Endothelial cell (in vitro differentiated cells): ENCODE data around the gene CAPSL. TPM values are rescaled to one million over a fixed set of nuclear protein-coding genes. Genes with fewer than 3 reads are reported as not detected.

Experiments used
- DNase-seq: peaks from one replicate; pipeline ENCODE4 v3.0.0; 2021; ENCODE audit warnings: low spot score
- H3K27ac Mint-ChIP-seq: one replicate; pipeline ENCODE4 v1.8.0; 2021; ENCODE audit warnings: mixed read lengths, inconsistent platforms; ENCODE audit not compliant: unreplicated experiment
- H3K27me3 Mint-ChIP-seq: one replicate; pipeline ENCODE4 v1.8.0; 2021; ENCODE audit warnings: mild to moderate bottlenecking, moderate library complexity, mixed read lengths, inconsistent platforms; ENCODE audit not compliant: unreplicated experiment
- H3K36me3 Mint-ChIP-seq: one replicate; pipeline ENCODE4 v1.8.0; 2021; ENCODE audit warnings: mild to moderate bottlenecking, low read depth, mixed read lengths, inconsistent platforms; ENCODE audit not compliant: unreplicated experiment
- H3K4me1 Mint-ChIP-seq: one replicate; pipeline ENCODE4 v1.8.0; 2021; ENCODE audit warnings: mild to moderate bottlenecking, mixed read lengths, inconsistent platforms; ENCODE audit not compliant: unreplicated experiment
- H3K4me3 Mint-ChIP-seq: one replicate; pipeline ENCODE4 v1.8.0; 2021; ENCODE audit warnings: mild to moderate bottlenecking, mixed read lengths, inconsistent platforms; ENCODE audit not compliant: unreplicated experiment
- H3K9me3 Mint-ChIP-seq: one replicate; pipeline ENCODE4 v1.8.0; 2021; ENCODE audit warnings: mixed read lengths, inconsistent platforms; ENCODE audit not compliant: unreplicated experiment
- total RNA-seq: library from RNA; stranded (reverse); fragmentation: NEBNext Ultra II Directional; extraction: Animal tissue kit (Norgen Biotek cat#: 25700); gene quantifications from one replicate; pipeline ENCODE4 v1.2.1, GENCODE V29; 2021; ENCODE audit not compliant: unreplicated experiment
- TF ChIP-seq, protein P1 (sequence below): fragments of 200-600 bp; sonication (generic); IDR thresholded peaks from one replicate; pipeline ENCODE4 v1.5.0; 2021; ENCODE audit warnings: antibody characterized with exemption; ENCODE audit not compliant: unreplicated experiment

CAPSL gene
- total RNA-seq, 1 donor from 2014 or later = not detected

GRCh38 chr5:35855187-35855586 is 83.2 kb downstream of the CAPSL start:
- H3K27ac Mint-ChIP-seq = no peak overlapping the region
- DNase-seq = no peak
- TF ChIP-seq, protein P1, sequence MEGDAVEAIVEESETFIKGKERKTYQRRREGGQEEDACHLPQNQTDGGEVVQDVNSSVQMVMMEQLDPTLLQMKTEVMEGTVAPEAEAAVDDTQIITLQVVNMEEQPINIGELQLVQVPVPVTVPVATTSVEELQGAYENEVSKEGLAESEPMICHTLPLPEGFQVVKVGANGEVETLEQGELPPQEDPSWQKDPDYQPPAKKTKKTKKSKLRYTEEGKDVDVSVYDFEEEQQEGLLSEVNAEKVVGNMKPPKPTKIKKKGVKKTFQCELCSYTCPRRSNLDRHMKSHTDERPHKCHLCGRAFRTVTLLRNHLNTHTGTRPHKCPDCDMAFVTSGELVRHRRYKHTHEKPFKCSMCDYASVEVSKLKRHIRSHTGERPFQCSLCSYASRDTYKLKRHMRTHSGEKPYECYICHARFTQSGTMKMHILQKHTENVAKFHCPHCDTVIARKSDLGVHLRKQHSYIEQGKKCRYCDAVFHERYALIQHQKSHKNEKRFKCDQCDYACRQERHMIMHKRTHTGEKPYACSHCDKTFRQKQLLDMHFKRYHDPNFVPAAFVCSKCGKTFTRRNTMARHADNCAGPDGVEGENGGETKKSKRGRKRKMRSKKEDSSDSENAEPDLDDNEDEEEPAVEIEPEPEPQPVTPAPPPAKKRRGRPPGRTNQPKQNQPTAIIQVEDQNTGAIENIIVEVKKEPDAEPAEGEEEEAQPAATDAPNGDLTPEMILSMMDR = no peak
- H3K4me3 Mint-ChIP-seq = no peak overlapping the region
- peaks cover 1% of the 10 kb centered on the region for H3K27me3 Mint-ChIP-seq
- H3K4me1 Mint-ChIP-seq = peaks cover 15% of the 10 kb centered on the region
- H3K9me3 Mint-ChIP-seq = no peaks in the 10 kb centered on the region
- no peaks in the 10 kb centered on the region for H3K36me3 Mint-ChIP-seq

Other genes starting within 250 kb of the CAPSL start
- 0.54 TPM for gene IL7R, start 81.7 kb downstream of the CAPSL start, total RNA-seq
- 0.85 TPM for gene UGT3A1, start 52.8 kb upstream of the CAPSL start, total RNA-seq
- 7.2 TPM for gene UGT3A2, start 128.3 kb upstream of the CAPSL start, total RNA-seq
- gene LMBRD2, start 213.3 kb upstream of the CAPSL start, total RNA-seq = 5.1 TPM
- 41.3 TPM for gene SKP2, start 213.5 kb upstream of the CAPSL start, total RNA-seq